Stimulated activated naive CD8-positive, alpha-beta T cell treated with anti-CD3 and anti-CD28 coated beads, Interleukin-15, amount 100 ng/mL, for 72 hours (primary cell): ENCODE results near the gene TYSND1.
"Not testable (repeated sequence)": the region's sequence is repeated elsewhere in the genome, so short reads cannot be mapped to it uniquely, and the experiment has no call there.

ENCODE experiments used
- ATAC-seq: fragments of 150-1000 bp; cut with Tn5 transposase; 2 replicates; pipeline ENCODE4 v1.10.0; 2021; ENCODE audit warnings: mild to moderate bottlenecking, moderate library complexity
- DNase-seq, 2 donors: peaks; one replicate each; pipeline ENCODE4 v3.0.0; 2021 to 2022
- H3K27ac Mint-ChIP-seq, 2 donors: one replicate each; pipeline ENCODE4 v1.8.0; 2022; ENCODE audit warnings: mild to moderate bottlenecking in 2 of 2, mixed read lengths in 2 of 2, moderate library complexity in 2 of 2
- H3K27me3 Mint-ChIP-seq: one replicate; pipeline ENCODE4 v1.8.0; 2022; ENCODE audit warnings: mixed read lengths
- H3K4me1 Mint-ChIP-seq: one replicate; pipeline ENCODE4 v1.8.0; 2022; ENCODE audit warnings: mild to moderate bottlenecking, mixed read lengths
- H3K4me3 Mint-ChIP-seq, 2 donors: one replicate each; pipeline ENCODE4 v1.8.0; 2022; ENCODE audit warnings: mild to moderate bottlenecking in 2 of 2, mixed read lengths in 2 of 2, moderate library complexity in 1 of 2
- H3K9me3 Mint-ChIP-seq, 2 donors: one replicate each; pipeline ENCODE4 v1.8.0; 2022; ENCODE audit warnings: mixed read lengths in 2 of 2

The TYSND1 gene

DNA sequence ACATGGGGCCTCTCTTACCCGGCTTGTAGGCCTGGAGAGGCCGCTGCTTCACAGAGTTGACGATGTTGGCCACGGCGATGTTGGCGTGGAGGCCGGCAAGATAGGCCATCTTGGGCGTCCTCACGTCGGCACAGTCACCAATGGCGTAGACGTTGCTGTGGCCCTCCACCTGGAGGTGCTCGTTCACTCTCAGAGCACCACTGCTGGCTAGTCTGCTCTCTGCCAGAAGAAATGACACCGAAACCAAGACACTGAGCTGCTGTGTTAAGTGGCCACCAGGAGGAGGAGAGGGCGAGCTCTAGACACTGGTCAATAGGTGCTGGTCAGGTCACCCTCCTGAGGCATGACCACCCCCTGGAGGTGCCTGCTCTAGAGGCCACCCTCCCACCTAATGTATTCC lies 31.6 kb downstream of the TYSND1 start:
- Mint-ChIP-seq H3K27ac (no peak overlapping the region), H3K4me3 (no peak overlapping the region), H3K27me3 (no peaks in the 10 kb centered on the region), H3K9me3 (no peaks in the 10 kb centered on the region), H3K4me1 (peaks cover 20% of the 10 kb centered on the region)
- ATAC-seq (no peak), DNase-seq (no peak)

DNA sequence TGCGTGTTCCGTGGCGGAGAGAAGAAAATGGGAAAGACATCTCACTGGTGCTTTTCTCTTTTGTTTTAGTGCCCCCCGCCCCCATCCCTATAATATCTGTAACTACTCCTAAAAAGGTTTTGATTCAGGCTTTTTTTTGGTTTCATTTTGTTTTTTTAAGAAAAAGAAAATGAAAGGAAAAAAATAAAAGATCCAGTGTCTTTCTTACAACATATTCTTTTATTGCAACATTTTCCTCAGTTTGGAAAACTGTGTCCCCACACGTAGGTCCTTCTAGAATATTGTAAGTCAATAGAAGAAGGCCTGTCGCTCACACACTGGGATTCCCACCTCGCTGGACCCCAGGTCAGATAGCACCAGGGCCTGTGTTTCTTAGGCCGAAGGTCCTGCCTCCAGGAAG lies 34.4 kb downstream of the TYSND1 start:
- H3K4me3 Mint-ChIP-seq = no peak overlapping the region
- H3K27me3 Mint-ChIP-seq = no peaks in the 10 kb centered on the region
- no peaks in the 10 kb centered on the region for H3K9me3 Mint-ChIP-seq
- no peak for DNase-seq
- peaks cover 24% of the 10 kb centered on the region for H3K4me1 Mint-ChIP-seq
- peak overlapping the region; percentile 16 to 89 for H3K27ac Mint-ChIP-seq
- ATAC-seq = no peak

DNA sequence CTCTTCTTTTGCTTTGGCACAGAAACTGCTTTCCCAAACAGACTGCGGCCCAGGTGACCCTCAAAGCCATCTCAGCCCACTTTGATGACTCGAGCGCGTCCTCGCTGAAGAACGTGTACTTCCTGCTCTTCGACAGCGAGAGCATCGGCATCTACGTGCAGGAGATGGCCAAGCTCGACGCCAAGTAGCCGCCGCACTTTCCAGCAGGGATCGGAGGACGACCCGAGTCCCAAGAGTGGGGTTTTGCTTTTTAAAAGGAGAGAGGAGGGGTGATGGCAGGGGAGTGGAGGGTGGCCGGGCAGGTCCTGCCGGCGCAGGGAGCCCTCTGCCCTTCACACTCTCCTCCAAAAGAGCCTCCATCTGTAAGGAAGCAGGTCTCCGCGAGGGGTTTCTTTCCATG lies 35.0 kb downstream of the TYSND1 start:
- H3K27me3 Mint-ChIP-seq = no peaks in the 10 kb centered on the region
- H3K9me3 Mint-ChIP-seq = no peaks in the 10 kb centered on the region
- DNase-seq (no peak), ATAC-seq (no peak)
- peaks cover 24% of the 10 kb centered on the region for H3K4me1 Mint-ChIP-seq
- H3K4me3 Mint-ChIP-seq = no peak overlapping the region
- peak overlapping the region in 1 of 2 donors; percentile 54 for H3K27ac Mint-ChIP-seq

DNA sequence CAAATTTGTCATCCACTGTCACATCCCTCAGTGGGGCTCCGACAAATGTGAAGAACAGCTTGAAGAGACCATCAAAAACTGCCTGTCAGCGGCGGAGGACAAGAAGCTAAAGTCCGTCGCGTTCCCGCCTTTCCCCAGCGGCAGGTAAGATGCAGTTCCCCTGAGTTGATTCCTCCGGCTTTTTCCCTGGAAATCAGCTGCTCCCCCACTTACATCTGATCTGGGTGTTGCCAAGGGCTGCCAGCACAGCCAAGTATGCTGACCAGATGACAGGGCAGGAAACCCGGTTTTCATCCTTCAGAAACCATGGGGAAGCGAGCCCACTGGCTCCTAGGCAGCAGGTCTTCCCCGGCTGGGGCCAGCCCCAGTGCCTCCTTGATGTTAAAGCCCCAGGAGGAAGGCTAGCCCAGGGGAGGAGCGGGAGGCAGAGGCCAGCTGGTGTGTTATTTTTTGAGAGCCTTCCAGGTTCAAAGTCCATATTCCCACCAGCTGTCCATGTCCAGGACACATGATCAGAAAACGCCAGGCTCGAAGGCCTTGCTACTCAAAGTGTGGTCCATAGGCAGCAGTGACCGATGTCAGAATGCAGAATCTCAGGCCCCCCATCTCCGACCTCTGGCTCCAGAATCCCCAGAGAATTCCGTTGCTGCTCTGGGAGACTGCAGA lies 37.3 kb downstream of the TYSND1 start:
- no peaks in the 10 kb centered on the region for H3K9me3 Mint-ChIP-seq
- DNase-seq (no peak), ATAC-seq (no peak)
- no peaks in the 10 kb centered on the region for H3K27me3 Mint-ChIP-seq
- H3K27ac Mint-ChIP-seq = no peak overlapping the region
- peaks cover 28% of the 10 kb centered on the region for H3K4me1 Mint-ChIP-seq
- no peak overlapping the region for H3K4me3 Mint-ChIP-seq

DNA sequence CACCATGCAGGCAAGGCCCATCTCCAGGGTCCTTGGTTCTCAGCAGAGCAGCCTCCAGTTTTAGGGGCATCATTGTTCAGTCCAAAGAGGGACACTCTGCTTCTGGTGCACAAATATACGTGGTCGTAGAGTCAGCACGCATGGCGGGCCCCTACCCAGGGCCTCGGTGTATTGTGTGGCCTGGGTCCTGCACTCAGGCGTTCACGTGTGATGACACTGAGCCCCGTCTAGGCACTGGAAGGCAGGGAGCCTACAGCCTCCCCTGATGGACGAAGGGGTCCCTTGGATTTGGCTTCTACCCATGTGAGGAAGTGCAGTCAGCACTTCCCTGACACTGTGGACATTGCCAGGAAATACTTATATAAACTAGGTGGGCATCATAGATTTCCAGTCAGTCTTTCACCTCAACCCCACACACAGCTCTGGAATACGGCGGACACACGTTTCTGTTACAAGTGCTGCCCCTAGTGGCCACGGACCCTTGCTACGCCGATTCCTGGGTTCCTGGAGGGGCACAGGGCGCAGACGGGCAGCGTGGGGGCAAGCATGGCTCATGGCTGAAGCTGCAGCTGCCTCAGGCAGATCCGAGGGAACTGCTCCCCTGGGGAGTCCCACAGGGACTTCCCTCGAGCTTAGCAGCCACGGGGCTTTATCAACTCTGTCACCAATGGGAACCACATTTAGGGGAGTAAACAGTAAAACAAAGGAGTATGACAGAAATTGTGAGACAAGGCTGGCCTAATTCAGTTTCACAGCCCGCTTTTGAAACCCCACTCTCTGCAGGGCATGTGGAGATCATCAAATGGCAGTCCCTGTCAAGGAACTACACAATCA lies 39.3 kb downstream of the TYSND1 start:
- H3K9me3 Mint-ChIP-seq = no peaks in the 10 kb centered on the region
- peak in 1 of 2 donors; percentile 32 for DNase-seq
- H3K4me3 Mint-ChIP-seq = no peak overlapping the region
- ATAC-seq = peak; percentile 82
- H3K27me3 Mint-ChIP-seq = no peaks in the 10 kb centered on the region
- no peak overlapping the region for H3K27ac Mint-ChIP-seq
- H3K4me1 Mint-ChIP-seq = peaks cover 19% of the 10 kb centered on the region

DNA sequence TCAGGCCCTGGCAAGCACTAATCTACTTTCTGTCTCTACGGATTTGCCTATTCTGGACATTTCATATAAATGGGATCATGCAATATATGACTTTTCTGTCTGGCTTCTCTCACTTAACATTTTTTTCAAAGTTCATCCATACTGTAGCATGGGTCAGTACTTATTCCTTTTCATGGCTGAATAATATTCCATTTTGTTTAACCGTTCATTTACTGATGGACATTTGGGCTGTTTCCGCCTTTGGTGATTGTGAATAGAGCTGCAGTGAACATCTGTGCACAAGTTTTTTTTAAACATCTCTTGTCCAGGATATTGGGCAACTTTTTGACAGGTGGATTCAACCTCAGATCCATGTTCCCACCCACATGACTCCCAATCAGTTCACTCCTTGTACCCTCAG lies 44.8 kb downstream of the TYSND1 start:
- ATAC-seq = no peak
- peak overlapping the region in 1 of 2 donors; percentile 11 for H3K27ac Mint-ChIP-seq

DNA sequence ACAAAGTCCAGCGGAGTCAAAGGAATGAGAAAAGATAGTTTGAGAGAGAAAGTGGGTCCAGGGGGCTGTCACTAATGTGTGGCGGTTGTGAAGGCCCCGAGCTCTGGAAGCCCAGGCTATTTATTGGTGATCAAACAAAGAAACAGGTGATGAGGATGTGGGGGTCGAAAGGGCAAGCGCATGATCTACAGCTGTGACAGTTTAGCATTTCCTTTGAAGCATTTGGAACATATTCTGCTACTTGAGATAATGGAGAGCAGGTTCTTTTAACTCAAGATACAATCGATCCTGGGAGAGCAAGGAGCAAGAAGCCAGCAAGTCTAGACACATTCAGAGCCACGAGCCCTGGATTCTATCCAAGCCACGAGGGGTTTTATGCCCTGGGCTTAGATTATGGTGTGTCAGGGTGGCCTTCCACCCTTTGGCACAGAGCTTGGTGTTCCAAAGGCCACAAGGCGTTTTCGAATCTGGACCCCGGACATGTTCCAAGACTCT lies 45.4 kb downstream of the TYSND1 start:
- not testable (repeated sequence) for H3K9me3 Mint-ChIP-seq, H3K4me3 Mint-ChIP-seq, DNase-seq, H3K27me3 Mint-ChIP-seq, ATAC-seq
- peak overlapping the region in 1 of 2 donors; percentile 81 for H3K27ac Mint-ChIP-seq
- H3K4me1 Mint-ChIP-seq = peaks cover 23% of the 10 kb centered on the region

More for the DNA sequence above, 44.8 kb downstream of the TYSND1 start:
- DNase-seq = no peak
- Mint-ChIP-seq H3K4me1 (peaks cover 18% of the 10 kb centered on the region), H3K4me3 (no peak overlapping the region), H3K9me3 (no peaks in the 10 kb centered on the region), H3K27me3 (no peaks in the 10 kb centered on the region)

DNA sequence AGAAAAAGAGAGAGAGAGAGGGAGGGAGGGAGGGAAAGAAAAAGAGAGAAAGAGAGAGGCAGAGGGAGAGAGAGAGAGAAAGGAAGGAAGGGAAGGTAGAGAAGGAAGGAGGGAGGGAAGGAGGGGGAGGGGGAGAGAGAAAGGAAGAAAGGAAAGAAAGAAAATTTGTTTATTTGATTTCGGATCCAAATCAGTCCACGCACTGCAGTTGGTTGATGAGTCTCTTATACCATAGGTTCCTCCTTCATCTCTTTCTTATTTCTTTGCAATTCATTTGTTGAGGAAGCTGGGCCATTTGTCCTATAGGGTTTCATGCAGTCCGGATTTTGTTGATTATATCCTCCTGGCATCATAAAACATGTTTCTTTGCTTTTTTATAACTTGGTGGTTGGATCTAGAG lies 48.2 kb downstream of the TYSND1 start:
- no peak for ATAC-seq
- H3K27ac Mint-ChIP-seq = peak overlapping the region in 1 of 2 donors; percentile 67
- DNase-seq = no peak
- H3K9me3 Mint-ChIP-seq = no peaks in the 10 kb centered on the region
- H3K4me1 Mint-ChIP-seq = peaks cover 35% of the 10 kb centered on the region
- no peak overlapping the region for H3K4me3 Mint-ChIP-seq
- no peaks in the 10 kb centered on the region for H3K27me3 Mint-ChIP-seq

DNA sequence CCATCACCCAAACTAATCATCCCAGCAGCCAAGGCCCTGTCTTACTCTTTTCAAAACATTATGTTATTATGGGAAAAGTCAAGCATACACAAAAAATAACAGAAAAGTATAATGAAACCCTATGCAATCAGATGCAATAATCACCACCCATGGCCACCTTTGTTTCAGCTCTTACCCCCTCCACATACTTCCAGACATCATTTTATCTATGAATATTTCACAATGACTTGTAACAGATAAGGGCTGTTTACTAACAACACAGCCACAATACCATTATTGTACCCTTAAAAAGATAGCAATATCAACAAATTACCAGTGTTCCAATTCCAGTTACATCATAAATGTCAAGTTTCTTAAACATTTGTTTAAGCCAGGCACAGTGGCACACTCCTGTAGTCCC lies 49.0 kb downstream of the TYSND1 start:
- no peaks in the 10 kb centered on the region for H3K9me3 Mint-ChIP-seq
- ATAC-seq (no peak), DNase-seq (no peak)
- H3K27me3 Mint-ChIP-seq = no peaks in the 10 kb centered on the region
- H3K4me3 Mint-ChIP-seq = no peak overlapping the region
- peaks cover 44% of the 10 kb centered on the region for H3K4me1 Mint-ChIP-seq
- no peak overlapping the region for H3K27ac Mint-ChIP-seq

DNA sequence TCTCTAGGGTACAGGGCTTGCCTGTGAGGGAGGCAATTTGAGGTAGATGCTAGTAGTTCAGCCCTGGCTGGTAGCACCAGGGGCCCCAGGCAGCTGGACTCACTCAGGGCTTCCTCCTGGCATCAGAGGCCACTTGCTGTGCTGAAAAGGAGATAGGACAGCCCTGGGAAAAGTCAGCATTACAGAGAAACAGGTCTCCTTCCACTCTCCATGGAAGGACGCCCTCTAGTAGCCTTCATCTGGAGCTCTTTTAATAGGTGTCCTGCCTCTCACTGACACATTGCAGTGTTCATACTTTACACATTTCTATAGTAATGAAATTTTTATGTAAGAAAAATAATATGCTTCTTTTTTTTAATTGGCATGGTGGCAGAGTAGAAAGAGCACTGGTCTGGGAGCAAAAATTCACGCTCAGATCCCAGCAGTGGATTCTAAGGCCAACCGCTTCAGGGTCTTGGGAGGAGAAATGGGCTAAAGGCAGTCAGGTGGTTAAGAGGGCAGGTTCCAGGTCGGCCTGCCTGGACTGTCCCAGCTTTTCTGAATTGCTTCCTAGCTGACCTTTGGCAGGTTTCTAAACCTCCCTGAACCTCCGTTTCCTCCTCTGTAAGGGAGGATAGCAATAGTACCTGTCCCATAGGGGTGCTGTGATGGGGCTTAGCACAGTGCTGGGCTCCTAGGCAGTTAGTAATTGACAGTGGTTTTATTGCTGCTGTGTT lies 49.6 kb downstream of the TYSND1 start:
- ATAC-seq (no peak), DNase-seq (no peak)
- no peaks in the 10 kb centered on the region for H3K27me3 Mint-ChIP-seq
- H3K9me3 Mint-ChIP-seq = no peaks in the 10 kb centered on the region
- no peak overlapping the region for H3K4me3 Mint-ChIP-seq
- no peak overlapping the region for H3K27ac Mint-ChIP-seq
- H3K4me1 Mint-ChIP-seq = peaks cover 49% of the 10 kb centered on the region

DNA sequence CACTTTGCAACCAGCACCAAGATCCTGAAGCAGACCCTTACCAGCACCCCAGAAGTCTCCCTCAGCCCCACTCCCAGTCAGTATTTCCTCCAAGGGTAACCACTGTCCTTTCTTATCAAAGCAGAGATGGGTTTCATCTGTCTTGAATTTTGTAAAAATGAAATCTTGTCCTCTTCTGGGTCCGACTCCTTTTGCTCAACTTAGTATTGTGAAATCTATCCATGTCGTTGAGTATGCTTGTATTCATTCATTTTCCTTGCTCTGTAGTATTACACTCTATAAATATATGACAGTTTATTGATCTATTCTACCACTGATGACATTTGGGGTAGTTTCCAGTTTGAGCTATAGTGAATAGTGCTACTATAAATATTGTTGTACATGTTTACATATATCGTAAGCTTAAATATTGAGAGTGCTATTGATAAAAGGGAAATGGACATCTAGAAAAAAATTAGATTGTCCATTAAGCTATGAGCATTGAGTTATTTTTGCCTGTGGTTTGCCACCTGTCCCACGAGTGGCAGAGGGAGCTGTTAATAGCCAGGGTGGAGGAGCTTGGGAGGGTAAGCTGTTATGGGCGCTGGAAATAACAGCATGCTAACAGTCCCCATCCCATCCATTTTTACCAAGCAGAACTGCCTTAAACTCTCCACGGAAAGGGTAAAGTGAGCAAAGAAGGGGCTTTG lies 50.3 kb downstream of the TYSND1 start:
- Mint-ChIP-seq H3K4me1 (peaks cover 55% of the 10 kb centered on the region), H3K27ac (peak overlapping the region; percentile 4 to 19), H3K4me3 (no peak overlapping the region), H3K27me3 (no peaks in the 10 kb centered on the region), H3K9me3 (no peaks in the 10 kb centered on the region)
- DNase-seq (no peak), ATAC-seq (no peak)

DNA sequence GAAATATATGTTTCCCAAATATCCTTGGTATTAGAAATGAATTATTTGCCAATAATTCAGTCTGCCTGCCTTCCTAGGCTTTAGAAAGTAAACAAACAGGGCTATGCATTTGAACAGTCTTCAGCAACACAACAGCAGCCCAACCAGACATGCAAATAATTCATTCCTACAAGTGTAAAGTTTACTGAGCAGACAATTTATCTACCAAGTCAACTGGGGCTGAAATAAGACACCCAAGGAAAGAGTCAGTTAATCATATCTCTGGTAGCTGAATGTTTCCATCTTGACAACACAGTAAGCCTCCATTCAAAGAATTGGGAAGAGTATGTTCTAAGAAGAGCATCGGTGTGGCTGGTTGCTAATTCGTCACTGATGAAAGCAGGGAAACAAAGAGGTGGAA lies 52.2 kb downstream of the TYSND1 start:
- H3K27ac Mint-ChIP-seq = no peak overlapping the region
- no peaks in the 10 kb centered on the region for H3K27me3 Mint-ChIP-seq
- H3K9me3 Mint-ChIP-seq = no peaks in the 10 kb centered on the region
- peaks cover 55% of the 10 kb centered on the region for H3K4me1 Mint-ChIP-seq
- H3K4me3 Mint-ChIP-seq = peak overlapping the region in 1 of 2 donors; percentile 5
- ATAC-seq = no peak
- no peak for DNase-seq

DNA sequence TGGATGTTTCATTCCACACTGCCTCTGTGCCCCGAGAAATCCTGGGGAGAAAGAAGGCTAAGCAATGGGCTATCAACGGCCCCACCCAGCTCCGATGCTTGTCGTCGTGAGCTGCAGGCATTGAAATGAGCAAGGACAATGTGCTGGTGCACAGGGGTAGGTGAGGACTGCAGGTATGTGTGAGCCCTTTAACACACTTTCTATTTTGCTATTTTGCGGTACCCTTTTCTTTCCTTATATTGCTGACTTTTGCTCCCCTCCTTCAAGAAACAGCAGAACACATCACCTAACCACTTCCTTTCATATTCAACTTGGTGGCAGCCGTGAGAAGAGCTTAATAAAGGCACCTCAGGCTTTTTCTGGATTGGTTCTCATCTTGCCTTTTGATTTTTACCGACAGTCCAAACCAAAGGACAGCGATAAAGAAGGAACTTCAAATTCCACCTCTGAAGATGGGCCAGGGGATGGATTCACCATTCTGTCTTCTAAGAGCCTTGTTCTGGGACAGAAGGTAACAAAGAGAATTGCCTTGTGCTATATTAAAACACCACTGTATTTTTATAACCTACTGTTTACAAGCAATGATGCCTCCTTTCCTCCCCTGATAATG lies 53.1 kb downstream of the TYSND1 start:
- Mint-ChIP-seq H3K4me1 (peaks cover 55% of the 10 kb centered on the region), H3K9me3 (no peaks in the 10 kb centered on the region), H3K4me3 (peak overlapping the region; percentile 81 to 95), H3K27ac (peak overlapping the region; percentile 51 to 73), H3K27me3 (no peaks in the 10 kb centered on the region)
- ATAC-seq (peak; percentile 93), DNase-seq (peak; percentile 24 to 35)

DNA sequence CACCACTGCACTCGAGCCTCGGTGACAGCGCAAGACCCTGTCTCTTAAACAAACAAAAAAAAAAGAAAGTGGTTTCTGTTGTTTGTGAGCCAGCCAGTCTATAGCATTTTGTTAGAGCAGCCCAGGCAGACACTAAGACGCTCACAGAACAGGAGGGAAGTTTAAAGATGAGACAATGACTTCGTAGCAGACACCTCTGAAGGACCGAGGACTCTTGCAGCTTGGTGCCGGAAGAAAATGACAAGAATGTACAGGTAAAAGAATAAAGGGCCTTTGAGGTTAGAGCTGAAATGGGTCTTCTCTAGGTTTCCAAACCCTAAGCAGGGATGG lies 54.1 kb downstream of the TYSND1 start:
- Mint-ChIP-seq H3K27ac (peak overlapping the region; percentile 97 to 98), H3K9me3 (no peaks in the 10 kb centered on the region), H3K4me1 (peaks cover 53% of the 10 kb centered on the region), H3K27me3 (no peaks in the 10 kb centered on the region), H3K4me3 (peak overlapping the region; percentile 81 to 95)
- ATAC-seq (peak; percentile 37), DNase-seq (no peak)

DNA sequence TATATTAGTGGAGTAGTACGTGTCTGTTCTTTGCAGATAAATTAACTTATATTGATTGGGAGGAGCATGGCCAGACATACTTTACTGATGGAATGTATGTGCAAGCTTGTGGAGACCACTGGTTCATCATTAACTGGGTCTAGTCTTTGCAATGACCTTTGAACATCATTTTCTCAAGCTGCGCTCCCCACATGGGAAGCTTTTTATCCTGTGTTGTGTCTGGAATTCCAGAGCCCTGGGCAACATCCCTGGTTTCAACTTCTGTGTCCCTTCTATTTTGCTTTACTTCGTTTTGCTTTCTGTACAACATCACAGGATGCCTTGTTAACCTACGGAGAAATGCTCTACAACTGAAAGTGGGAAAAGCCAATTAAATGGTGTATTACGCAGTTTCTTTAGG lies 55.5 kb downstream of the TYSND1 start:
- H3K27me3 Mint-ChIP-seq = no peaks in the 10 kb centered on the region
- no peak overlapping the region for H3K4me3 Mint-ChIP-seq
- ATAC-seq = no peak
- no peaks in the 10 kb centered on the region for H3K9me3 Mint-ChIP-seq
- peak overlapping the region in 1 of 2 donors; percentile 6 for H3K27ac Mint-ChIP-seq
- peaks cover 42% of the 10 kb centered on the region for H3K4me1 Mint-ChIP-seq
- DNase-seq = no peak
